Activated naive CD8-positive, alpha-beta T cell treated with anti-CD3 and anti-CD28 coated beads for 36 hours (primary cell): ENCODE data around the gene WNT7B. TPM values are rescaled to one million over a fixed set of nuclear protein-coding genes. Genes with fewer than 3 reads are reported as not detected.

Experiments used
- DNase-seq: peaks from one replicate; pipeline ENCODE4 v3.0.0; 2021
- H3K27ac Mint-ChIP-seq: one replicate; pipeline ENCODE4 v1.8.0; 2022; ENCODE audit warnings: mild to moderate bottlenecking, moderate library complexity, mixed read lengths
- H3K27me3 Mint-ChIP-seq: one replicate; pipeline ENCODE4 v1.8.0; 2022; ENCODE audit warnings: mild to moderate bottlenecking, mixed read lengths
- H3K36me3 Mint-ChIP-seq: one replicate; pipeline ENCODE4 v1.8.0; 2021; ENCODE audit warnings: mild to moderate bottlenecking, mixed read lengths
- H3K4me1 Mint-ChIP-seq: one replicate; pipeline ENCODE4 v1.8.0; 2021; ENCODE audit warnings: mixed read lengths
- H3K4me3 Mint-ChIP-seq: one replicate; pipeline ENCODE4 v1.8.0; 2022; ENCODE audit warnings: mild to moderate bottlenecking, moderate library complexity, mixed read lengths
- H3K9me3 Mint-ChIP-seq: one replicate; pipeline ENCODE4 v1.8.0; 2022; ENCODE audit warnings: mixed read lengths
- total RNA-seq, 2 experiments: library from RNA; stranded (reverse); gene quantifications; one replicate each; pipeline ENCODE4 v1.2.3, GENCODE V29; 2021

WNT7B gene
- total RNA-seq, 2 experiments from 2014 or later: not detected

DNA sequence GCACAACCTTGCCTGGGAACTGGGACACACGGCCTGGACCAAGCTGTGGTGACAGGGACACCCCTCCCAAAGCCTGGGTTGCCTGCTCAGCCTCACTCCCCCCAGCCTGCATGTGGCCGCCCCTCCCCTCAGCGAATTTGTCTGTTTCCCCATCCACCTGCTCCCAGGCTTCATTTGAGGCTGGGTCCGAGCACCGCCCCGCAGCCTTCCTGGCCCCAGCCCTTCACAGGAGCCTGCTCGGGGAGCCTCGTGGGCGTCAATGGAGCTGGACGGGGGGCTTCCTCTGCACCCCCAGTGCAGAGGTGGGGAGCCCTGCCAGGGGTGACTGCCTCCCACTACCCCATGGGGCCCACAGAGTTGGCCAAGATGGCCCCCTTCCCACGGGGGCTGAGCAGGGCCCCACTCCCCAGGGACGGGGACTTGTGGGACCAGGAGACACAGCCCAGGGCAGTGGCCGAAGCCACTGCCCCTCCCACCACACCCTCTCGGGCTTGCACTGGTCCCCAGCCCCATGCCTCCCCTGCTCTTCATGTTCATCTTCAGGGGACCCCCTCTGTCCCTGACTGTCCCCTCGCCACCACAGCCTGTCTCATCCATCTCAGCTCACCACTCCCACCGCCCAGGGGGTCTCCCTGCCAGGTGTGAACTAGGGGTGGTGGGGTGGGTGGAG, 91.7 kb downstream of the WNT7B start:
- no peak for DNase-seq
- Mint-ChIP-seq H3K9me3 (no peaks in the 10 kb centered on the region), H3K27ac (no peak overlapping the region), H3K36me3 (no peaks in the 10 kb centered on the region), H3K27me3 (peaks cover 43% of the 10 kb centered on the region), H3K4me1 (no peaks in the 10 kb centered on the region), H3K4me3 (no peak overlapping the region)

DNA sequence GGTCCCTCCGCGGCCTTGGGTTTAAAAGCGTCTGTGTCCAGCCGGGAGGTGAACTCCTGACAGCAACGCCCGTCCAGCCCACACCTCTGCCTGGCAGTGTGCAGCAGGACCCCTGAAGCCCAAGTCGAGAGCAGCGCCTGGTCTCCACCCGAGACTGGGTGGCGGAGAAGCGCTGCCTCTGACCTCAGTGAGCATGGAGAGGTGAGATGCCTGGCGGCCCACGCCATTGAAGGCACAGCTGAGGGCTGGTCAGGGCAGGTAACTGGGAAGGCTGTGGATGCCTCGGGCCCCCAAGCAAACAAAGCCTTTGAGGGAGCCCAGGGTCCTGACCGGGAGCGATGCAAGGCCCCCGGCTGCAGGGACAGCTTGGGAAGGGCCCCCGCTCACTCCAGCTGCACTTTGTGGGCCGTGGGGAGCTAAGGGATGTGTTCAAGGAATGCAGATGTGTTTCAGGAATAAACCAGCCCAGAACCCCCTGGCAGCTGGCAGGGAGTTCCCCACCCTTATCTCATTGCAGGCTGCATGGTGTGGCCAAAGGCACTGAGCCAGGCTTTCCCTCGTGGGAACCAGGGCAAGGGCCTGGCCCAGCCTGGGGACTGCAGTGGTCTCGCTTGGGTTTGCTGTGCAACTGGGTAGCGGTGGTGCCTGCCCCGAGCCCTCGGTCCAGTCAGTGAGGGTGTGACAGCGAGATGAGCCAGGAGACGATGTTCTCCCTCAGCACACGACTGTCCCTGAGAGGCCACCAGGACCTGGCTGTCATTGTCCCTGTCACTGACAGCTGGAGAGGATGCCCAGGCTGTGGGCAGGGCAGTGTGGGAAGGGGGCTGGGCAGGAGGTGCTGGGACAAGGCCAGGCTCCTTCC, 92.5 kb downstream of the WNT7B start:
- Mint-ChIP-seq H3K27me3 (peaks cover 45% of the 10 kb centered on the region), H3K4me1 (no peaks in the 10 kb centered on the region), H3K4me3 (no peak overlapping the region), H3K27ac (no peak overlapping the region), H3K9me3 (no peaks in the 10 kb centered on the region), H3K36me3 (no peaks in the 10 kb centered on the region)
- no peak for DNase-seq

DNA sequence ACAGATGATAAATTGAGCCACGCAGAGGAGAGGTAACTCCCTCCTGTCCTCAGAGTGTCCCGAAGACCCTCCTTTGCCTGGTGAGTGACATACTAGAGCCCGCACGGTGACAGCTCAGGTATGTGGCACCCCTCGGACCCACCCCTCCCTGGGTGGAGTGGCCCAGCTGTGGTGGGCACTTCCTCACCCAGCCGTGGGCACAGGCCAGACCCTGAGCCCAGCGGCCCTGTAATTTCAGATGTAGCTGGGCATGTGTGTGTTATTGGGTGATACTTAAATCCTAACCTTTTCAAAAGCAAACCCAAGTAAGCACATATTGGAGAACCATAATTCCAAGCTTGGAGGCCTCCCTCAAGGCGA, 93.2 kb downstream of the WNT7B start:
- Mint-ChIP-seq H3K27ac (no peak overlapping the region), H3K4me3 (no peak overlapping the region), H3K9me3 (no peaks in the 10 kb centered on the region), H3K36me3 (no peaks in the 10 kb centered on the region), H3K27me3 (peaks cover 49% of the 10 kb centered on the region), H3K4me1 (no peaks in the 10 kb centered on the region)
- DNase-seq: no peak

DNA sequence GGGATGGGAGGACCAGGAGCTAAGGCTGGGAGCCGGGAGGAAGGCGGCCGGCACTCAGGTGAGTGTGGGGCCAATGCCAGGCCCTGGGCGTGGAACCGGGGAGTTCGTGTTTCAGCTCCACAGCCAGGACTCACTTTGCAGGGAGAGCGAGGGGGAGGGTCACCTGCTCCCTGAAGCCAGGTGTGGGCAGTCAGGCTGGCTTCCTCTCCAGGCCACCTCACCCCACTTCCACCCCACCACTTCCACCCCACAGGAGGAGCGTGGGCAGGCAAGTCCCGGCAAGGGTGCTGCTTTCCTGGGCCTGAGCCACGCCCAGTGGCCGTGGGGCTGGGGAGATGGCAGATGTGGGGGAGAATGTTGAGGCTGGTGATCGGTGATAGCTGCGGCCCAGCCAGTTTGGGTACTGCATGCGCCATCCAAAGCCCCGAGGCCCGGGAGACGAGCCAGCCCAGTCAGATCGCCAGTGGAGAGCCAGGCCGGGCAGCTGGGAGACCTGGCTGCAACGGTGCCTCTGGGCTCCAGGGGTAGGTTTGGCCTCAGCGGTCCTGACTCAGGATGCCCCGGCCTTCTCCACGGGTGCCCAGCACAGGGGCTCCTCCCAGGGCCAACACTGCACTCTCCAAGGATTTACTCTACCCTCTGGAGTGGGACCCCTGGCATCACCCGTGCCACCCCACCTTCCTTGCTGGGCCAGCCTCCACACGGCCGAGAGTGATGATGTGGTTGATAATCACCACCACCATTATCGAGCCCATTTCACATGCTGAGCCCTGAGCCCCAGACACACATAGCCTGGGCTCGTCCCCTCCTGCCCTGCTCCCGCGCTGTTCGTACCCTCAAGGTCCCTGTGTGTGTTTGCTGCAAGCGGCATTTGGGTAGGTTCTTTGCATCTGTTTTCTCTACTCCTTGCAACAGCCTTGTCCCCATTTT, 93.8 kb downstream of the WNT7B start:
- Mint-ChIP-seq H3K4me1 (no peaks in the 10 kb centered on the region), H3K36me3 (no peaks in the 10 kb centered on the region), H3K27ac (no peak overlapping the region), H3K4me3 (no peak overlapping the region), H3K27me3 (peaks cover 50% of the 10 kb centered on the region), H3K9me3 (no peaks in the 10 kb centered on the region)
- no peak for DNase-seq

DNA sequence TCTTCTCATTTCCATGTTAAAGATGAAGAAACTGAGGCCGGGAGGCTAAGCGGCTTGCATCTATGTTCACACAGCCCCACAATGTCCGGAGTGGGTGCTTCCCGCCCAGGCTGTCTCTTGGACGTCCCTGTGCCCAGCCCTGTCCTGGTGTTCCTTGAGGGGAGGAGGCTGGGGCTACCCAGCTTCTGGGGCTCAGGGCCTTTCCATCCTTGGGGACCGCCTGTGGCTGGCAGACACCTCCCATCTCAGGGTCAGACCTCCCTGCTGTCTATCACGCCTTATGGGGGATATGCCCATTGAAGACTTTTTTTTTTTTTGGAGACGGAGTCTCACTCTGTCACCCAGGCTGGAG, 95.5 kb downstream of the WNT7B start:
- H3K9me3 Mint-ChIP-seq: no peaks in the 10 kb centered on the region
- peaks cover 58% of the 10 kb centered on the region for H3K27me3 Mint-ChIP-seq
- H3K4me3 Mint-ChIP-seq: no peak overlapping the region
- H3K27ac Mint-ChIP-seq: no peak overlapping the region
- DNase-seq: no peak
- no peaks in the 10 kb centered on the region for H3K36me3 Mint-ChIP-seq
- no peaks in the 10 kb centered on the region for H3K4me1 Mint-ChIP-seq

DNA sequence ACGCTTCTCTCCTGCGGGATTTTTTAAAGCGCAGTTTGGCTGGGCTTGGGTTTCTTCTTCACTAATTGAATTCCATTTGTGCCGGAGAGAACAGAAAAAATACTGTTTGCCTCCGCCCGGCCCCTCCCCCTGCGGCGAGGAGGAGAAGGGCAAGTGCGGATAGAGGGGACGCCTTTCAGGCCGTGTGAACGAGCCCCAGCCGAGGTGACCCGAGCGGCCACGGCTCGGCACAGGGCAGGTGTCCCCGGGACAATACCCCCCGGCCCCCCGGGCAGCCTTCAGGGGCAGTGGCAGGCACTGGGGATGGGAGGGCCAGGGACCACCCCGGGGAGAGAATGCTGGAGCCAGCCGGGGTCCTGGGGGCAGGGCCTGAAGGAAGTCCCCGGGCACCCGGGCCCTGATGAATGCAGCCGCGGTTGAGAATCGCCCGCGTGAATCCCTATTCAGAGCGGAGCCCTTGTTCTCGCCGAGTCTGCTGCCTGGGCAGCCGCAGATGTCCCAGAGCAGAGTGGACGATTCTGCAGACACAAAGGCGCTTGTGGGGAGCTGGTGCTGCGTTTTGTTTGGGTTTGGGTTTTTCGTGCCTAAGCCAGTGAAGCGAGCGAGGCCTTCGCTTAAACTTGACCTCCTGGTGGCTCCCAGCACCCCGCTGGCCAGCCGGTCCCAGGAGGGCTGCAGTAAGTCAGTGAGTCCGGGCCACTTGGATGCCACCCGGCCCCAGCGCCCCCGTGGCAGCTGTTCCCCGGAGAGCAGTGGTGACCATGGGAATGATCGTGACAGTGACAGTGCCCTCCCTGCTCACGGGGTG, 96.0 kb downstream of the WNT7B start:
- Mint-ChIP-seq H3K27me3 (peaks cover 56% of the 10 kb centered on the region), H3K27ac (no peak overlapping the region), H3K4me3 (no peak overlapping the region), H3K36me3 (no peaks in the 10 kb centered on the region), H3K4me1 (no peaks in the 10 kb centered on the region), H3K9me3 (no peaks in the 10 kb centered on the region)
- DNase-seq: no peak

DNA sequence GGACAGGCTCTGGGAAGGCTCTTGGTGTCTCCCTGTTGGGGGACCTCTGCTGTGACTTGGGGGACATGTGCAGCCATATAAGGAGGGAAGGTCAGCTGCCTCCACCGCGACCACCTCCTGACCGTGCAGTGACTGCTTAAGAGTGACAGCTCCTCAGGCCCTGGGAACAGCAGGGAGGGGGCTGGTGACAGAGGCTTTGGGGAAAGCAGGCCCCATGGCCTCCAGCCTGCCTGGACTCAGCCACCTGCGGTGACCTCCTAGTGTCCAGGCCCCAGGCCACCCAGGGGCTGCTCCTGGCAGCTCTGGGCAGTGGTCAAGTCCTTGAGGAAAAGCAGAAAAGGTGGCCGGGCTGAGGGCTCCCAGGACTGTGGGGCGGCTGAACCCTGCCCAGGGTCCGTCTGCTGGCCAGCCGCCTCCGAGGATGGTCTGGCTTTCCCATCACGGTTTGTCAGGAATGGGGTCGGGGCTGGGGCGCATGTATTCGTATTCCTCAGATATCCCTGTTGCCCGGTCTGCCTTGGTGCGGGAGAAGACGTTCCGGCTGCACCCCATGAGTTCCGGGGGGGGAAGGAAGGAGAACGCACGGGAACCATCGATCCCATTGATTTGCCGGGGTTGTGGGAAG, 96.8 kb downstream of the WNT7B start:
- DNase-seq: no peak
- no peaks in the 10 kb centered on the region for H3K36me3 Mint-ChIP-seq
- H3K4me3 Mint-ChIP-seq: no peak overlapping the region
- H3K4me1 Mint-ChIP-seq: no peaks in the 10 kb centered on the region
- H3K27me3 Mint-ChIP-seq: peaks cover 56% of the 10 kb centered on the region
- H3K27ac Mint-ChIP-seq: no peak overlapping the region
- no peaks in the 10 kb centered on the region for H3K9me3 Mint-ChIP-seq

DNA sequence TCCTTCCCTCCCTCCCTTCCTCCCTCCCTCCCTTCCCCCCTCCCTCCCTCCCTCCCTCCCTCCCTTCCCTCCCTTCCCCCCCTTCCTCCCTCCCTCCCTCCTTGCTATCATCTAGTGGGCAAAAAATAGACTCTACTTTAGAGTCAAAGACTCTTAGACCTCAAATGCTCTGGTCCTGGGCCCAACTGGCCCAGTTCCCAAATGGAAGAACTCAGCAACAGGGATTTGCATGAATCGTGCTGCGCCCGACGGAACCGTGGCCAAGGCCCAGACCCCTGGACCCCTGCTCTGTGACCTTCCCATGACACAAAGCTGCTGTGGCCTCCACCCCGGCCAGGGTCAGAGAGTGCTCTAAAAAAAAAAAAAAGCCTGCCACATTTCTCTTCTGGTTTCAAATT, 97.4 kb downstream of the WNT7B start:
- Mint-ChIP-seq H3K4me3 (no peak overlapping the region), H3K27ac (no peak overlapping the region), H3K4me1 (no peaks in the 10 kb centered on the region), H3K36me3 (no peaks in the 10 kb centered on the region), H3K9me3 (no peaks in the 10 kb centered on the region), H3K27me3 (peaks cover 56% of the 10 kb centered on the region)
- no peak for DNase-seq

DNA sequence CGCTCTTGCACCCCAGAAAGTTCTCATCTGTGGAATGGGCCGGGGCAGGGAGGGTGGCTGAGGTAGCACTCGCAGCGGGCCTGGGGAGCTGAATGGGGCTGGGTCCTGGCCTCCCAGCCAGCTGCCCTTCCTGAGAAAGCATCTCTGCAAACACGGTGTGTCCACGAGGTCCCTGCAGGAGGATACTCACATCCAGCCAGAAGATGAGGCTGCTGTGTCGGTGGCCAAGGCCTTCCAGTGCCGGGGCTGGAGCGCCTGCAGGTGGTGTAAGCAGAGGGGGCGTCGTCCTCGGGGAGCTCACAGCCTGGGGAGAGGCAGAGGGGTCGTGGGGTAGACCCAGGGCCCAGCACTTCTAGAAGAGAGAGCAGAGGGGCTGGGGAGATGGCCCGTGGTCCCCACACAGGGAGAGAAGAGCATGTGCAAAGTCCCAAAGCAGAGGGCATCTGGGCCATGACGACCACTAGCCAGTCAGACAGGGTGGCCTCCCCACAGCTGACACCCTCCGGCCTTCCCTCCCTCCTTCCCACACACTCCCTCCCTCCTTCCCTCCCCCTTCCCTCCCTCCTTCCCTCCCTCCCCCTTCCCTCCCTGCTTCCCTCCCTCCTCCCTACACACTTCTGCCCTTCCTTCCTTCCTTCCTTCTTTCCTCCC, 97.9 kb downstream of the WNT7B start:
- no peak overlapping the region for H3K27ac Mint-ChIP-seq
- no peaks in the 10 kb centered on the region for H3K4me1 Mint-ChIP-seq
- no peak for DNase-seq
- H3K36me3 Mint-ChIP-seq: no peaks in the 10 kb centered on the region
- H3K9me3 Mint-ChIP-seq: no peaks in the 10 kb centered on the region
- H3K4me3 Mint-ChIP-seq: no peak overlapping the region
- peaks cover 56% of the 10 kb centered on the region for H3K27me3 Mint-ChIP-seq

DNA sequence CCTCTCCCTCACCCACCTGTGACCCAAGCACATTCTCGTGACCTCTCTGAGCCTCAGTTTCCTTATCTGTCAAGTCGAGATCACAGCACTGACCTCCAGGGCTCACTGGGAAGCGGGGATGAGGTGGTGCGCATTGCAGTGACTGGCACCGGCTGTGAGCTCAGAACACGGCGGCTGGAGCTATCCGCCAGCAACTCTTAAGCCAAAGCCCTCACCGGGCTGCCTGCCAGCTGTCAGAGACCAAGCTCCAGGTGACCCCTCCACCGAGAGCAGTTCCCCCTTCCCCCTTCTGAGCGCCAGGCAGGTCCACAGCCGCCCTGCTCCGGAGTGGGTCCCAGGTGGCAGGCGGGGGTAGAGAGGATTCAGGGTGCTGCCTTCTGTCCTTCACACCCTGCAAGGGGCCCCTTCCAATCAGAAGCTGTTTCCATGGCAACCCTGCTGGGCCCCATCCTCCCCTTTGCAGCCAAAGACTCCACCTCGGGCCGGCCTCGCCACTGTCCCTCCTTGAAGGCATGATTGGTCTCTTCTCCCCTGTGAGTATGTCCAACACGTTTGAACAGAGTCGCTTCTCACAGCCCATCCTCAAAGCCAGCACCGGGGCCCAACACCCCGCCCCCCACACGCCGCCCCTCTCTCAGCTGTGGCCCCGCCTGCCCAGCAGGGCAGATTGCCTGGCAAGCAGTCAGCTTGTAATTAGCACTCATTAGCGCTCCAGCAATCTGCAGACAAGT, 98.7 kb downstream of the WNT7B start:
- H3K9me3 Mint-ChIP-seq: no peaks in the 10 kb centered on the region
- H3K27me3 Mint-ChIP-seq: peaks cover 51% of the 10 kb centered on the region
- H3K27ac Mint-ChIP-seq: no peak overlapping the region
- H3K4me3 Mint-ChIP-seq: no peak overlapping the region
- DNase-seq: no peak
- H3K4me1 Mint-ChIP-seq: no peaks in the 10 kb centered on the region
- H3K36me3 Mint-ChIP-seq: no peaks in the 10 kb centered on the region

DNA sequence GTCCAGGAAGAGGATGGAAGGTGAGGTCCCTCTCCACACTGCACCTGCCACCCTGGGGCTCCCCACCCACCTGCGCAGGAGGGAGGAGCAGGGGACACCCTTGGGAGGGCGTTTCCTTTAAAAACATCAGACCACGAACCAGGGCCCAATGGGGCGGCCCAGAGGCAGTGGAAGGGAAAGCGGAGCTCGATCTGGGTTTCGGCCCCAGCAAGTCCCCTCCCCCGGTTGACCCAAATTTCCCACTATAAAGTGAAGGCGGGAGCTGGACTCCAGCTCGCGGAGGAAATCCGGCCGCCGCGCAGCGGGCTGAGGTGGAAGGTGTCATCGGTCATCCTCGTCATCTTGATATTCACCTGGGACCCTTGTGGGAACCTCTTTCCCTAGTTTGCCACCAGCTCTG, 99.3 kb downstream of the WNT7B start:
- peaks cover 51% of the 10 kb centered on the region for H3K27me3 Mint-ChIP-seq
- H3K36me3 Mint-ChIP-seq: peaks cover 1% of the 10 kb centered on the region
- H3K4me1 Mint-ChIP-seq: no peaks in the 10 kb centered on the region
- no peak overlapping the region for H3K27ac Mint-ChIP-seq
- peaks cover 4% of the 10 kb centered on the region for H3K9me3 Mint-ChIP-seq
- no peak overlapping the region for H3K4me3 Mint-ChIP-seq
- DNase-seq: no peak

DNA sequence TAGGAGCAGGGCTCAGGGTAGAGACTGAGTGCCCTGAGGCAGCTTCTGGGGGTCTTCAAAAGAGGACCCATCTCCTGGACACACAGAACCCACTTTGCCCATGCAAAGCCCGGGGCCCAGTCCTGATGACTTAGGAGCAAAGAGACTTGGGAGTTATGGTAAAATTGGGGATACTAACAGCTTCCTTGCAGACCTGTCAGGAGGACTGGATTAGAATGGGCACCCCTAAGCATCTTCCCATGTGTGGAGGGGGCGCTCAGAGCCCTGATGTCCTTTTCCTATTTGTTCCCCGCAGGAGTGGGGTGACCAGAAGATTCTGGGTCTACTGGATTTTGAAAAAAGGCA, 100.0 kb downstream of the WNT7B start:
- H3K27ac Mint-ChIP-seq: no peak overlapping the region
- H3K27me3 Mint-ChIP-seq: peaks cover 44% of the 10 kb centered on the region
- H3K4me1 Mint-ChIP-seq: no peaks in the 10 kb centered on the region
- DNase-seq: no peak
- peaks cover 2% of the 10 kb centered on the region for H3K36me3 Mint-ChIP-seq
- H3K9me3 Mint-ChIP-seq: peaks cover 5% of the 10 kb centered on the region
- no peak overlapping the region for H3K4me3 Mint-ChIP-seq

DNA sequence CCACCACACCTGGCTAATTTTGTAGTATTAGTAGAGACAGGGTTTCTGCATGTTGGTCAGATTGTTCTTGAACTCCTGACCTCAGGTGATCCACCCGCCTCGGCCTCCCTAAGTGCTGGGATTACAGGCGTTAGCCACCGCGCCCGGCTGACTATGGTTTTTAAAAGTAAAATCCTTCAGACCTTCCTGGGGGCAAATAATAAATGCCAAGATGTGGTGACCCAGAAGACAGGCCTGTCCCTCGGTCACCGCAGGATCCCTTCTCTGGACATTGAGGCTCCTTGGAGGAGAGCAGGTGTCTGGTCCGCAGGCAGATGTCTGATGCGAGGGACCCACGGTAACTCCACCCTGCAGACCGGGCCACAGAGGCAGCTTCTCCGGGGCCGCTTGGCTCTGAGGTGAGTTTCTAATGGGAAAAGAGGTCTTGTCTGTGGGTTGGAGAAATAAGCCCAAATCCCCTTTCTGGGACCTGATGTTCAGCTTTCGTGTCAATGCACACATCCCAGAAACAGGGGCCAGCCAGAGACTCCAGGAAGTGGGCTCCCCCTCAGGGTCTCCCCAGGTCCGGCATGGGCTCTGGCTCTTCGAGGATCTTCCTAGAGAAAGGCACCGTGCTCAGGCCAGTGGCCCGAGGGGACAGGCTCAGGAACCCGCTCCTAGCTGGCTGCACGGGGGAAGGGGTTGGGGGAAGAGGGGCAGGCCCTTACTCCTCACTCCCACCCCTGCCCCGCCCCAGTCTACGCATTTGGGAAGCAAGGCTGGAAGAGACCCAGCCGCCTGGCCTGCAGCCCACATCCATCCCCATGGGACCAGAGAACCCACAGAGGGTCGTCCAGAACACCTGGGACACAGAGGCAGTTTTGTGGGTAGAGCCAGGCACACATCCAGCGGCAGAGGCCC, 100.6 kb downstream of the WNT7B start:
- peaks cover 2% of the 10 kb centered on the region for H3K36me3 Mint-ChIP-seq
- H3K9me3 Mint-ChIP-seq: peaks cover 5% of the 10 kb centered on the region
- no peak for DNase-seq
- no peak overlapping the region for H3K27ac Mint-ChIP-seq
- no peak overlapping the region for H3K4me3 Mint-ChIP-seq
- no peaks in the 10 kb centered on the region for H3K4me1 Mint-ChIP-seq
- peaks cover 38% of the 10 kb centered on the region for H3K27me3 Mint-ChIP-seq
